Measurements from ENCODE around the gene FICD. TPM values are rescaled to one million over a fixed set of nuclear protein-coding genes. Genes with fewer than 3 reads are reported as not detected.

FICD gene
- 6.9 TPM for total RNA-seq

GRCh38 chr12:108514973-108515814, at the start of gene FICD:
Gene FICD (plus strand): TSS chr12:108515277. CDS start chr12:108516973, 1,696 bp downstream.
- intact Hi-C loops (cut with DNase I), result no loop called here
- no peaks in the 10 kb centered on the region for H3K9me3 ChIP-seq
- H3K27me3 ChIP-seq, result no peaks in the 10 kb centered on the region
- peak within 1 kb of the TSS; percentile 80 for H3K27ac ChIP-seq
- H3K4me1 ChIP-seq, result peaks cover 19% of the 10 kb centered on the region
- peaks cover 0 to 23% of the 10 kb centered on the region in 2 donors for H3K36me3 ChIP-seq
- DNase-seq (ENCODE audit: extremely low spot score in 2 of 2), result peak; percentile 99 to 100
- H3K4me3 ChIP-seq, result peak within 1 kb of the TSS; percentile 59 to 97
- TF ChIP-seq POLR2A (IDR thresholded peaks at IDR 0.05) (no peak), POLR2AphosphoS5 (IDR thresholded peaks at IDR 0.05; ENCODE audit: insufficient read depth in 1 of 2, low read depth in 1 of 2) (peak; percentile 81 to 97), CTCF (IDR thresholded peaks at IDR 0.05) (peak in 1 of 3 experiments; percentile 17)

- no peaks in the 10 kb centered on the region for H3K36me3 ChIP-seq
- intact Hi-C loops (cut with DNase I), result no loop called here
- DNase-seq (ENCODE audit: extremely low spot score in 2 of 2), result no peak
- no peaks in the 10 kb centered on the region for H3K4me1 ChIP-seq
- H3K27me3 ChIP-seq, result no peaks in the 10 kb centered on the region
- H3K27ac ChIP-seq, result no peak overlapping the region
- no peak overlapping the region for H3K4me3 ChIP-seq
- TF ChIP-seq POLR2A (IDR thresholded peaks at IDR 0.05) (no peak), POLR2AphosphoS5 (IDR thresholded peaks at IDR 0.05; ENCODE audit: insufficient read depth in 1 of 2, low read depth in 1 of 2) (no peak), CTCF (IDR thresholded peaks at IDR 0.05) (no peak)
- H3K9me3 ChIP-seq, result no peaks in the 10 kb centered on the region
These were observed 49.7 kb upstream of the FICD start for GRCh38 chr12:108465417-108465816.

GRCh38 chr12:108468196-108468968, 46.7 kb upstream of the FICD start:
- H3K36me3 ChIP-seq, result no peaks in the 10 kb centered on the region
- no peak overlapping the region for H3K4me3 ChIP-seq
- no peak for TF ChIP-seq POLR2A (IDR thresholded peaks at IDR 0.05)
- TF ChIP-seq CTCF (IDR thresholded peaks at IDR 0.05), result no peak
- no peak for TF ChIP-seq POLR2AphosphoS5 (IDR thresholded peaks at IDR 0.05; ENCODE audit: insufficient read depth in 1 of 2, low read depth in 1 of 2)
- H3K4me1 ChIP-seq, result no peaks in the 10 kb centered on the region
- no peaks in the 10 kb centered on the region for H3K27me3 ChIP-seq
- intact Hi-C loops (cut with DNase I), result no loop called here
- DNase-seq (ENCODE audit: extremely low spot score in 2 of 2), result no peak
- no peak overlapping the region for H3K27ac ChIP-seq
- no peaks in the 10 kb centered on the region for H3K9me3 ChIP-seq

- Histone ChIP-seq H3K27ac (no peak overlapping the region), H3K4me3 (no peak overlapping the region), H3K27me3 (no peaks in the 10 kb centered on the region), H3K9me3 (no peaks in the 10 kb centered on the region), H3K36me3 (no peaks in the 10 kb centered on the region), H3K4me1 (no peaks in the 10 kb centered on the region)
- intact Hi-C loops (cut with DNase I), result no loop called here
- TF ChIP-seq POLR2A (IDR thresholded peaks at IDR 0.05), result no peak
- TF ChIP-seq POLR2AphosphoS5 (IDR thresholded peaks at IDR 0.05; ENCODE audit: insufficient read depth in 1 of 2, low read depth in 1 of 2), result no peak
- no peak for TF ChIP-seq CTCF (IDR thresholded peaks at IDR 0.05)
- no peak for DNase-seq (ENCODE audit: extremely low spot score in 2 of 2)
These were observed 41.5 kb upstream of the FICD start for GRCh38 chr12:108473400-108474055.
